K562 (cell line): ENCODE data around the gene APLF. TPM values are rescaled to one million over a fixed set of nuclear protein-coding genes. Genes with fewer than 3 reads are reported as not detected.

Experiments
- ATAC-seq: fragments of 200-7000 bp; cut with Tn5 transposase; 3 replicates; pipeline ENCODE4 v1.9.1; 2020; ENCODE audit warnings: moderate library complexity
- Bru-seq: library from RNA; stranded (reverse); fragments of 400-500 nt; gene quantifications from one replicate; lab custom pipeline; 2021; lab: Mats Ljungman, UMichigan
- BruChase-seq, 2 experiments: library from RNA; stranded (reverse); fragments of 400-500 nt; gene quantifications; one replicate each; lab custom pipeline; 2021; lab: Mats Ljungman, UMichigan
- BruUV-seq: library from RNA; stranded (reverse); fragments of 400-500 nt; replicated peaks from 2 replicates; lab custom pipeline; 2021; lab: Mats Ljungman, UMichigan
- CTCF ChIA-PET: fragments of 300-600 bp; formaldehyde crosslinking; extraction: SDS; loops from one replicate; lab custom pipeline; 2021; ENCODE audit warnings: low intra/inter-chr PET ratio; lab: Yijun Ruan, JAX
- POLR2A ChIA-PET: fragments of 300-600, 350-650 bp; sonication (Branson Sonifier 250); formaldehyde crosslinking; extraction: SDS; loops from one replicate; lab custom pipeline; 2021; ENCODE audit warnings: antibody characterized with exemption, inconsistent platforms; lab: Yijun Ruan, JAX
- DNase-seq, 4 experiments: peaks; one replicate each; pipeline versions ENCODE4 v3.0.0 to v3.0.0-alpha.2; 2011 to 2018; ENCODE audit warnings: low spot score in 3 of 4, mixed read lengths in 3 of 4; ENCODE audit errors: extremely low read depth in 1 of 4
- FAIRE-seq: peaks from 2 replicates; lab custom pipeline; 2011; peaks lifted over from hg19 to GRCh38; lab: Jason Lieb, UNC
- H2AFZ ChIP-seq: 2 replicates; pipeline ENCODE4 v1.6.0; 2011; ENCODE audit warnings: low read depth, low read length, control low read depth, inconsistent platforms
- H3K27ac ChIP-seq: fragments of 200-600 bp; 3 replicates; pipeline ENCODE4 v1.8.0; 2011; ENCODE audit warnings: low read depth, mild to moderate bottlenecking, control low read depth, inconsistent platforms, low read length, moderate library complexity, mixed read lengths; ENCODE audit errors: extremely low read depth
- H3K27me3 ChIP-seq, 2 experiments: fragments of 300-600 bp in 1 of 2; 2 replicates in 1 of 2; 3 replicates in 1 of 2; pipeline versions ENCODE4 v1.6.0 to v1.8.0; 2011; ENCODE audit warnings: inconsistent platforms in 2 of 2, low read length in 2 of 2, mild to moderate bottlenecking in 1 of 2, mixed read lengths in 1 of 2, moderate library complexity in 1 of 2; ENCODE audit not compliant: control insufficient read depth in 2 of 2, insufficient read depth in 2 of 2
- H3K36me3 ChIP-seq: fragments of 300-600 bp; 3 replicates; pipeline ENCODE4 v1.8.0; 2011; ENCODE audit warnings: mild to moderate bottlenecking, low read length, inconsistent platforms; ENCODE audit not compliant: control insufficient read depth, insufficient read depth
- H3K4me1 ChIP-seq, 2 experiments: fragments of 200-600 bp in 1 of 2; replicated peaks in 1 of 2; 2 replicates in 1 of 2; 3 replicates in 1 of 2; pipeline versions ENCODE4 v1.5.1 to v1.8.0; 2011; ENCODE audit warnings: inconsistent platforms in 2 of 2, low read length in 2 of 2, mild to moderate bottlenecking in 1 of 2, mixed read lengths in 1 of 2, moderate library complexity in 1 of 2; ENCODE audit not compliant: control insufficient read depth in 2 of 2, insufficient read depth in 2 of 2
- H3K4me2 ChIP-seq: 2 replicates; pipeline ENCODE4 v1.6.1; 2011; ENCODE audit warnings: low read length, control low read depth, inconsistent platforms, mixed read lengths; ENCODE audit not compliant: insufficient read depth
- H3K4me3 ChIP-seq: fragments of 200-600 bp; sonication (generic), shearing (Covaris generic); 2 replicates; pipeline ENCODE4 v1.5.1; 2016; ENCODE audit warnings: control low read depth, inconsistent platforms
- H3K79me2 ChIP-seq: fragments of 200-600 bp; 3 replicates; pipeline ENCODE4 v1.8.0; 2011; ENCODE audit warnings: low read length, inconsistent platforms; ENCODE audit not compliant: control insufficient read depth, insufficient read depth
- H3K9ac ChIP-seq, 2 experiments: 2 replicates each; pipeline versions ENCODE4 v1.6.0 to v1.6.1; 2011; ENCODE audit warnings: low read depth in 2 of 2, low read length in 2 of 2, control low read depth in 1 of 2, inconsistent platforms in 1 of 2, mild to moderate bottlenecking in 1 of 2, mixed read lengths in 1 of 2; ENCODE audit not compliant: insufficient read depth in 1 of 2
- H3K9me1 ChIP-seq: one replicate; pipeline ENCODE4 v1.6.0; 2011; ENCODE audit warnings: inconsistent platforms, mild to moderate bottlenecking, low read length, moderate library complexity; ENCODE audit not compliant: control insufficient read depth, insufficient read depth
- H3K9me3 ChIP-seq: replicated peaks from 2 replicates; pipeline ENCODE4 v1.5.1; 2011; ENCODE audit warnings: low read depth, low read length, inconsistent platforms; ENCODE audit not compliant: control insufficient read depth, insufficient read depth
- H4K20me1 ChIP-seq: replicated peaks from 2 replicates; pipeline ENCODE4 v1.6.1; 2011; ENCODE audit warnings: low read length, inconsistent platforms, mixed read lengths; ENCODE audit not compliant: control insufficient read depth, insufficient read depth
- CTBP1 ChIP-seq: fragments of 450-650 bp; IDR thresholded peaks from 2 replicates; pipeline ENCODE4 v1.6.1; 2016; ENCODE audit warnings: borderline replicate concordance
- ETS2 ChIP-seq: IDR thresholded peaks from 2 replicates; pipeline ENCODE4 v1.6.1; 2016; ENCODE audit warnings: borderline replicate concordance, missing genetic modification characterization, mild to moderate bottlenecking, moderate library complexity, missing compliant biosample characterization; ENCODE audit not compliant: poor library complexity, severe bottlenecking
- HIVEP1 ChIP-seq: fragments of 250-450 bp; sonication (Bioruptor Pico); IDR thresholded peaks from 2 replicates; pipeline ENCODE4 v1.4.0; 2020; ENCODE audit warnings: mild to moderate bottlenecking
- KLF1 ChIP-seq: fragments of 450-650 bp; IDR thresholded peaks from 2 replicates; pipeline ENCODE4 v1.6.1; 2016; ENCODE audit warnings: missing genetic modification characterization, missing compliant biosample characterization
- MYBL2 ChIP-seq, 2 experiments: fragments of 450-650 bp in 1 of 2; sonication (generic) in 1 of 2; formaldehyde crosslinking in 1 of 2; IDR thresholded peaks; 2 replicates each; pipeline versions ENCODE4 v1.6.1 to v1.8.1; 2017 to 2022; ENCODE audit warnings: borderline replicate concordance in 1 of 2, inconsistent platforms in 1 of 2, low read depth in 1 of 2, mild to moderate bottlenecking in 1 of 2, missing genetic modification reagents in 1 of 2, moderate library complexity in 1 of 2
- PURB ChIP-seq: sonication (generic); formaldehyde crosslinking; IDR thresholded peaks from 2 replicates; pipeline ENCODE4 v1.9.0; 2021; ENCODE audit warnings: low read depth, mild to moderate bottlenecking, missing genetic modification reagents
- RBM14 ChIP-seq: fragments of 200-400 bp; formaldehyde crosslinking; IDR thresholded peaks from 2 replicates; pipeline ENCODE4 v1.6.1; 2018; ENCODE audit warnings: low read depth, mild to moderate bottlenecking, low read length, moderate library complexity, borderline replicate concordance; ENCODE audit not compliant: insufficient read depth
- SMARCC2 ChIP-seq: fragments of 450-650 bp; IDR thresholded peaks from 2 replicates; pipeline ENCODE4 v1.6.1; 2017; ENCODE audit warnings: antibody characterized with exemption, moderate library complexity, mild to moderate bottlenecking, low read depth
- ZNF165 ChIP-seq: fragments of 250-450 bp; sonication (Bioruptor Pico); IDR thresholded peaks from 2 replicates; pipeline ENCODE4 v1.4.0; 2020; ENCODE audit warnings: borderline replicate concordance
- ZNF324 ChIP-seq: fragments of 250-450 bp; sonication (Bioruptor Pico); IDR thresholded peaks from 2 replicates; pipeline ENCODE4 v1.4.0; 2020; ENCODE audit warnings: mild to moderate bottlenecking
- WGBS: fragments of 100-300 bp; shearing (Covaris generic); methylation state at CpG from one replicate; pipeline ENCODE4 v1.1.6; 2016; ENCODE audit warnings: low coverage, mixed read lengths; ENCODE audit not compliant: insufficient coverage; ENCODE audit errors: missing lambda C conversion rate; 5-methylcytosine and 5-hydroxymethylcytosine counted together
- in situ Hi-C: fragments of 300-500 bp; cut with MboI; formaldehyde crosslinking; loops from 4 replicates; pipeline ENCODE4 v1.15.0; 2018; ENCODE audit warnings: inconsistent platforms, mixed read lengths
- intact Hi-C: fragments of 100-400 bp; cut with micrococcal nuclease; formaldehyde crosslinking; loops from 2 replicates; pipeline ENCODE4 v1.14.2; 2022
- long read RNA-seq, 3 experiments: library from polyadenylated mRNA in 2 of 3; library from RNA in 1 of 3; unstranded in 2 of 3; stranded (forward) in 1 of 3; transcript quantifications; one replicate each; pipeline ENCODE4 v2.0.0, GENCODE V29; 2019 to 2022
- polyA minus RNA-seq, 3 experiments: library from RNA; depleted of rRNA, polyadenylated mRNA; stranded (reverse); fragments of >200 nt; gene quantifications; 2 replicates each; pipeline ENCODE4 v1.2.3, GENCODE V29; 2011
- polyA plus RNA-seq, 8 experiments: library from polyadenylated mRNA; depleted of rRNA in 4 of 8; stranded (reverse) in 5 of 8; unstranded in 3 of 8; fragments of >200 nt; fragmentation: Nextera tagmentation in 2 of 8; fragmentation: Illumina TruSeq in 1 of 8; extraction: Ambion mirVana in 2 of 8; extraction: Trizol in 1 of 8; gene quantifications; 2 replicates each; pipeline versions ENCODE4 v1.2.1 to v1.2.3, GENCODE V29; 2011 to 2014; ENCODE audit warnings: inconsistent platforms in 1 of 8, missing spikeins in 1 of 8
- total RNA-seq, 7 experiments: library from RNA; depleted of rRNA in 6 of 7; stranded (reverse); fragments of >200 nt in 6 of 7; fragmentation: Illumina TruSeq in 2 of 7; extraction: Trizol in 2 of 7; gene quantifications; 2 replicates each; pipeline versions ENCODE4 v1.2.1 to v1.2.3, GENCODE V29; 2011 to 2021; ENCODE audit warnings: low replicate concordance in 1 of 7
- TF ChIP-seq, protein P1 (sequence below): sonication (generic); IDR thresholded peaks from 2 replicates; pipeline ENCODE4 v1.6.1; 2016

Gene APLF, protein sequence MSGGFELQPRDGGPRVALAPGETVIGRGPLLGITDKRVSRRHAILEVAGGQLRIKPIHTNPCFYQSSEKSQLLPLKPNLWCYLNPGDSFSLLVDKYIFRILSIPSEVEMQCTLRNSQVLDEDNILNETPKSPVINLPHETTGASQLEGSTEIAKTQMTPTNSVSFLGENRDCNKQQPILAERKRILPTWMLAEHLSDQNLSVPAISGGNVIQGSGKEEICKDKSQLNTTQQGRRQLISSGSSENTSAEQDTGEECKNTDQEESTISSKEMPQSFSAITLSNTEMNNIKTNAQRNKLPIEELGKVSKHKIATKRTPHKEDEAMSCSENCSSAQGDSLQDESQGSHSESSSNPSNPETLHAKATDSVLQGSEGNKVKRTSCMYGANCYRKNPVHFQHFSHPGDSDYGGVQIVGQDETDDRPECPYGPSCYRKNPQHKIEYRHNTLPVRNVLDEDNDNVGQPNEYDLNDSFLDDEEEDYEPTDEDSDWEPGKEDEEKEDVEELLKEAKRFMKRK
- 0.81 and 1.8 TPM in 2 replicates for total RNA-seq (2011; cell fraction: chromatin; rRNA removed; ENCODE audit: low replicate concordance)
- total RNA-seq (2011; cell fraction: nucleolus; rRNA removed): 0.26 and 0.33 TPM in 2 replicates
- 0.46 and 0.81 TPM in 2 replicates for total RNA-seq (2011; cell fraction: nucleoplasm; rRNA removed)
- total RNA-seq (2014; rRNA removed) (0.32 and 1.3 TPM in 2 replicates), total RNA-seq (2014; rRNA removed; fragmentation: Illumina TruSeq; extraction: Trizol) (0.84 and 1.1 TPM in 2 replicates), total RNA-seq (2015; rRNA removed; fragmentation: Illumina TruSeq; extraction: Trizol) (0.90 and 1.1 TPM in 2 replicates), total RNA-seq (2021) (0.67 and 0.71 TPM in 2 replicates), polyA plus RNA-seq (2011; rRNA removed) (0.34 and 0.72 TPM in 2 replicates), polyA plus RNA-seq (2014; fragmentation: Illumina TruSeq; extraction: Trizol) (0.51 and 0.77 TPM in 2 replicates), polyA plus RNA-seq (2014; fragmentation: Nextera tagmentation; extraction: Ambion mirVana) (under 1 TPM; 0.07 to 0.15 TPM), polyA plus RNA-seq (2014; rRNA removed) (0.45 TPM in 2 replicates), polyA minus RNA-seq (2011; rRNA and poly(A)+ RNA removed) (1.5 and 2.2 TPM in 2 replicates), Bru-seq, nascent RNA (percentile 42 among the genes with signal in this experiment), BruChase-seq, experiment 1, labeled RNA remaining after a 2-hour chase (percentile 45 among the genes with signal in this experiment), BruChase-seq, experiment 2, labeled RNA remaining after a 6-hour chase (percentile 42 among the genes with signal in this experiment)
- 0.13 and 0.30 TPM in 2 replicates for polyA plus RNA-seq (2011; cell fraction: cytosol; rRNA removed)
- polyA plus RNA-seq (2011; cell fraction: nucleus; rRNA removed): 0.41 and 0.45 TPM in 2 replicates
- polyA plus RNA-seq (2012): 0.77 and 1.8 TPM in 2 replicates
- polyA minus RNA-seq (2011; cell fraction: cytosol; rRNA and poly(A)+ RNA removed): 0.46 and 0.76 TPM in 2 replicates
- 1.2 and 1.3 TPM in 2 replicates for polyA minus RNA-seq (2011; cell fraction: nucleus; rRNA and poly(A)+ RNA removed)
- long read RNA-seq, experiment 1: 0 reads
- long read RNA-seq, experiment 2, partial matches to known transcripts: 0 of 1 reads
- long read RNA-seq, experiment 2, other reads (novel, unspliced or antisense): 1 of 1 reads
- long read RNA-seq, experiment 3, partial matches to known transcripts: 1 of 1 reads
- long read RNA-seq, experiment 3, other reads (novel, unspliced or antisense): 0 of 1 reads

DNA sequence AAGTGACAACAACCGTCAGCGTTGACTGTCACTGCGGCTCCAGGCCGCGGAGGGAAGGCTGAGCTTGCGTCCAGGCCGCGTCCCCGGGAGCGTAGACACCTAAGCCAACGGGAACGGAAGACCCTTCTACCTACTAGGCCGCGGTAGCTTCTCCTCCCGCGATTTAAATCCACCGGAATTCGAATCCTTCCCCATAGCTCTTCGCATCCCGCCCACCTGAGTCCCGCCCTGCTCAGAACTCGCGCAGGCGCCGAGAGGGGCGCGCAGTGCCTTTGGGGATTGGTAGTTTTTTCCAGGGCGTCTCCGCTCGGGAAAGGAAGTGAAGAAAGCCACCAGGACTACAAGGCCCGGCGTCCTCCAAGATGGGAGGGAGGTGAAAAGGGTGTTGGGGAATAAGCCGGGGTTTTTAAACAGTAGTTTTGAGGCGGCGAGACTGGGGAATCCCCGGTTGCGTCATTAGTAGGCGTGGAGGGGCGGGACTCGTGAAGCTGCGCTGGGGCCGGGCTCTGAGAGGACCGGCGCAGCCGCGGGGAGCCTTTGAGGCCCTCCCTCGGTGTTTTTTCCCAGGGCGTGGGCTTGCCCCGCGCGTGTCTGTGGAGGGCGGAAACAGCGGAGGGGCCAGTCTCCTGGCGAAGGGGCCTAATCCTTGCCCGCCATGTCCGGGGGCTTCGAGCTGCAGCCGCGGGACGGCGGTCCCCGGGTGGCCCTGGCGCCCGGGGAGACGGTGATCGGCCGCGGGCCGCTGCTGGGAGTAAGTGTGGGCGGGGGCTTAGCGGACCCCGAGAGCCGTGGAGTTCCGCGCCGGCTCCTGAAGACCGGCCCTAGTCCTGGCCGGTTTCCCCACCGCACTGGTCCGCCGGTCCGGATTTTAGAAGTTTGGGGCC lies at the start of gene APLF, which contains the start of gene FBXO48:
Gene APLF, plus strand, starts transcription at position 509 of the 884 bp plus-strand sequence. Its CDS starts 147 bp downstream, at position 656.
Gene FBXO48, minus strand, starts transcription at position 218 of the 884 bp plus-strand sequence. CDS start 2,149 bp downstream, outside the sequence.
- BruUV-seq: no TSS peak
- peaks cover 3% of the 10 kb centered on the region; the same call in 2 of the 3 replicates for H3K79me2 ChIP-seq
- no peak for TF ChIP-seq RBM14
- TF ChIP-seq, protein P1, sequence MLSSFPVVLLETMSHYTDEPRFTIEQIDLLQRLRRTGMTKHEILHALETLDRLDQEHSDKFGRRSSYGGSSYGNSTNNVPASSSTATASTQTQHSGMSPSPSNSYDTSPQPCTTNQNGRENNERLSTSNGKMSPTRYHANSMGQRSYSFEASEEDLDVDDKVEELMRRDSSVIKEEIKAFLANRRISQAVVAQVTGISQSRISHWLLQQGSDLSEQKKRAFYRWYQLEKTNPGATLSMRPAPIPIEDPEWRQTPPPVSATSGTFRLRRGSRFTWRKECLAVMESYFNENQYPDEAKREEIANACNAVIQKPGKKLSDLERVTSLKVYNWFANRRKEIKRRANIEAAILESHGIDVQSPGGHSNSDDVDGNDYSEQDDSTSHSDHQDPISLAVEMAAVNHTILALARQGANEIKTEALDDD: no peak
- TF ChIP-seq CTBP1: no peak; the same call in 1 of the 2 replicates
- no peak for TF ChIP-seq ZNF165 (CRISPR knock-in tag)
- TF ChIP-seq ETS2 (tag): no peak
- TF ChIP-seq MYBL2 (IDR thresholded peaks at IDR 0.05; ENCODE audit: low read depth): no peak; the same call in 1 of the 2 replicates
- TF ChIP-seq MYBL2 (CRISPR knock-in tag; IDR thresholded peaks at IDR 0.05; ENCODE audit: borderline replicate concordance): no peak
- no peak for TF ChIP-seq KLF1 (tag)
- no peak for TF ChIP-seq PURB
- TF ChIP-seq ZNF324 (CRISPR knock-in tag): no peak
- TF ChIP-seq HIVEP1: peak; percentile 92
- peak; percentile 57 for TF ChIP-seq SMARCC2

More for the DNA sequence above, at the start of gene APLF, which contains the start of gene FBXO48:
- Histone ChIP-seq H3K4me2 (peak within 1 kb of the TSS; percentile 97), H3K4me1 (peaks cover 8 to 30% of the 10 kb centered on the region in 2 experiments; a peak in 4 of 5 replicates), H4K20me1 (no peaks in the 10 kb centered on the region), H3K27ac (peak within 1 kb of the TSS; percentile 85), H3K36me3 (no peaks in the 10 kb centered on the region; the same call in 2 of the 3 replicates), H3K9ac (peak within 1 kb of the TSS; percentile 81 to 97), H3K4me3 (peak within 1 kb of the TSS; percentile 76), H3K27me3 (no peaks in the 10 kb centered on the region; a peak in 1 of 5 replicates), H2AFZ (peak within 1 kb of the TSS; percentile 94), H3K9me3 (no peaks in the 10 kb centered on the region), H3K9me1 (no peaks in the 10 kb centered on the region)
- FAIRE-seq: peak; percentile 88
- WGBS: under 1% methylated on average over 74 of the region's 82 CpGs
- peak; percentile 97 for ATAC-seq
- in situ Hi-C loops: loop anchor here (10.0 kb wide), 1 partner anchor 367 kb away; no protein-coding TSS in a partner anchor
- intact Hi-C loops: loop anchor here (2.0 kb wide), 1 partner anchor 179 kb away; no protein-coding TSS in a partner anchor
- CTCF ChIA-PET: interaction anchor here (0.7 kb wide), 1 partner anchor 301 kb away, joined by 3 read pairs; no protein-coding TSS in a partner anchor
- POLR2A ChIA-PET: interaction anchor here (0.5 to 1.4 kb wide), 7 partner anchors 11 to 921 kb away, joined by 3 to 5 read pairs (median 3); no protein-coding TSS in a partner anchor
- peak; percentile 87 to 99 (median 92) for DNase-seq
